Measurements from ENCODE around the gene FAM53A. TPM values are rescaled to one million over a fixed set of nuclear protein-coding genes. Genes with fewer than 3 reads are reported as not detected.
"Not testable (repeated sequence)": the region's sequence is repeated elsewhere in the genome, so short reads cannot be mapped to it uniquely, and the experiment has no call there.

Gene FAM53A
- total RNA-seq, 4 donors from 2014 or later: 6.1 to 33.7 (median 13.6) TPM

GRCh38 chr4:1675136-1675801 lies 8.8 kb downstream of the FAM53A start:
- TF ChIP-seq EP300 (IDR thresholded peaks at IDR 0.05) (no peak), POLR2A (IDR thresholded peaks at IDR 0.05) (no peak), CTCF (IDR thresholded peaks at IDR 0.05) (no peak)
- DNase-seq (ENCODE audit: low spot score in 2 of 2): no peak

GRCh38 chr4:1674682-1675081 lies 9.4 kb downstream of the FAM53A start:
- no peak overlapping the region for H3K4me3 ChIP-seq
- H3K4me1 ChIP-seq: no peaks in the 10 kb centered on the region
- 56 to 64% methylated on average over 9 of the region's 9 CpGs for WGBS, 2 donors
- H3K27me3 ChIP-seq: no peaks in the 10 kb centered on the region
- TF ChIP-seq EP300 (IDR thresholded peaks at IDR 0.05) (no peak), CTCF (IDR thresholded peaks at IDR 0.05) (no peak), POLR2A (IDR thresholded peaks at IDR 0.05) (no peak)
- H3K36me3 ChIP-seq: no peaks in the 10 kb centered on the region
- no peak overlapping the region for H3K27ac ChIP-seq
- no peaks in the 10 kb centered on the region for H3K9me3 ChIP-seq
- DNase-seq (ENCODE audit: low spot score in 2 of 2): no peak

More at GRCh38 chr4:1675136-1675801, 8.8 kb downstream of the FAM53A start:
- Histone ChIP-seq H3K36me3 (no peaks in the 10 kb centered on the region), H3K27me3 (no peaks in the 10 kb centered on the region), H3K9me3 (no peaks in the 10 kb centered on the region), H3K27ac (no peak overlapping the region), H3K4me3 (no peak overlapping the region), H3K4me1 (no peaks in the 10 kb centered on the region)
- 76 to 77% methylated on average over 19 of the region's 19 CpGs for WGBS, 2 donors

GRCh38 chr4:1673671-1674070 lies 10.4 kb downstream of the FAM53A start:
- no peak for DNase-seq (ENCODE audit: low spot score in 2 of 2)
- TF ChIP-seq CTCF (IDR thresholded peaks at IDR 0.05): no peak
- TF ChIP-seq EP300 (IDR thresholded peaks at IDR 0.05): no peak
- no peak for TF ChIP-seq POLR2A (IDR thresholded peaks at IDR 0.05)

GRCh38 chr4:1671011-1671410 lies 13.1 kb downstream of the FAM53A start:
- DNase-seq (ENCODE audit: low spot score in 2 of 2); H3K36me3 ChIP-seq; H3K4me1 ChIP-seq; H3K9me3 ChIP-seq; H3K27me3 ChIP-seq; H3K4me3 ChIP-seq; H3K27ac ChIP-seq: not testable (repeated sequence)
- WGBS, 2 donors: 88 to 92% methylated on average over 16 to 18 of the region's 20 CpGs

More at GRCh38 chr4:1673671-1674070, 10.4 kb downstream of the FAM53A start:
- Histone ChIP-seq H3K27ac (no peak overlapping the region), H3K27me3 (no peaks in the 10 kb centered on the region), H3K4me3 (no peak overlapping the region), H3K36me3 (no peaks in the 10 kb centered on the region), H3K4me1 (no peaks in the 10 kb centered on the region), H3K9me3 (no peaks in the 10 kb centered on the region)
- 83 to 87% methylated on average over 20 of the region's 20 CpGs for WGBS, 2 donors

DNA sequence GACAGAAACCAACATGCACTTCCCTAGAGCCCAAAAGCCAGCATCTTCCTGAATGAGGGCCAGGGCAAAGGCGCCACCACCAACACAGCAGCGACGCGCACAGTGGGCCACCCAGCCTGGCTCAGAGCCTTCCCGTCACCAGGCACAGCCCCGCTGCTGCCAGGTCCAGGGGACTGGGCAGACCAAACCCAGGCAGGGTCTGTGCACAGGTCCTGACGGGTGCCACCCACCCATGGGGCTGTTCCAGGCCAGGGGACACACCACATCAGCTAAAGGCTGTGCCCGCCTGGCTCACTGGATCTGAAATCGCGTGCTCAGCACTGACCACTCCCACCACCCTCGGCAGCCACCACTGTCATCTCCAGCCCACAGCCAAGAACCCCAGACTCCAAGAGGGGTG lies 13.8 kb downstream of the FAM53A start:
- H3K4me1 ChIP-seq: no peaks in the 10 kb centered on the region
- no peak overlapping the region for H3K27ac ChIP-seq
- H3K9me3 ChIP-seq: no peaks in the 10 kb centered on the region
- peaks cover 0 to 3% (median 0%) of the 10 kb centered on the region in 3 donors for H3K36me3 ChIP-seq
- no peak for DNase-seq (ENCODE audit: low spot score in 2 of 2)
- H3K4me3 ChIP-seq: no peak overlapping the region
- H3K27me3 ChIP-seq: no peaks in the 10 kb centered on the region
- WGBS, 2 donors: 88 to 96% methylated on average over 5 to 11 of the region's 11 CpGs
- no peak for TF ChIP-seq EP300 (IDR thresholded peaks at IDR 0.05)
- no peak for TF ChIP-seq POLR2A (IDR thresholded peaks at IDR 0.05)
- TF ChIP-seq CTCF (IDR thresholded peaks at IDR 0.05): no peak
